Left lung (tissue), 10 donors: Measurements from ENCODE around the gene NHS. TPM values are rescaled to one million over a fixed set of nuclear protein-coding genes. Genes with fewer than 3 reads are reported as not detected.
"Not testable (repeated sequence)": the region's sequence is repeated elsewhere in the genome, so short reads cannot be mapped to it uniquely, and the experiment has no call there.

ENCODE experiments used
- ATAC-seq: fragments of 200-7000 bp; cut with Tn5 transposase; one replicate; pipeline ENCODE4 v1.9.1; 2020; ENCODE audit warnings: moderate library complexity
- DNase-seq, 4 donors: peaks; one replicate each; pipeline ENCODE4 v3.0.0-alpha.2; 2013 to 2020
- H3K27ac ChIP-seq, 2 donors: fragments of 200-600 bp; sonication (generic) in 1 of 2; one replicate each; pipeline versions ENCODE4 v1.5.0 to v1.8.0; 2020 to 2021
- H3K27me3 ChIP-seq, 2 donors: fragments of 200-600 bp; sonication (generic) in 1 of 2; one replicate each; pipeline versions ENCODE4 v1.5.0 to v1.8.0; 2020 to 2021
- H3K36me3 ChIP-seq, 2 donors: fragments of 200-600 bp; sonication (generic) in 1 of 2; one replicate each; pipeline versions ENCODE4 v1.5.0 to v1.8.0; 2020 to 2021
- H3K4me1 ChIP-seq, 2 donors: fragments of 200-600 bp; one replicate each; pipeline ENCODE4 v1.8.0; 2021
- H3K4me3 ChIP-seq, 2 donors: fragments of 200-600 bp; sonication (generic) in 1 of 2; one replicate each; pipeline versions ENCODE4 v1.5.0 to v1.8.0; 2020 to 2021; ENCODE audit warnings: mild to moderate bottlenecking in 1 of 2
- H3K9me3 ChIP-seq, 2 donors: fragments of 200-600 bp; sonication (generic) in 1 of 2; one replicate each; pipeline versions ENCODE4 v1.5.0 to v1.8.0; 2020 to 2021
- intact Hi-C, 2 donors: fragments of 100-400 bp; cut with DNase I; formaldehyde crosslinking; loops; one replicate each; pipeline versions ENCODE4 v1.11.2 to v1.14.2; 2022
- polyA plus RNA-seq, 6 donors: library from polyadenylated mRNA; unstranded; fragments of 120-200 nt; gene quantifications; one replicate each; pipeline ENCODE4 v1.2.1, GENCODE V29; 2013; ENCODE audit not compliant: insufficient read length in 6 of 6
- total RNA-seq, 2 donors: library from RNA; stranded (reverse); fragmentation: NEBNext Ultra II Directional; extraction: Animal tissue kit (Norgen Biotek cat#: 25700); gene quantifications; one replicate each; pipeline ENCODE4 v1.2.1, GENCODE V29; 2021
- TF ChIP-seq, protein P1 (sequence below), 2 donors: fragments of 200-600 bp; sonication (generic) in 1 of 2; IDR thresholded peaks; one replicate each; pipeline versions ENCODE4 v1.5.0 to v1.8.0; 2021; ENCODE audit warnings: antibody characterized with exemption in 2 of 2
- donor health status: DM: no; HTN: yes; CAD: no.
- donor health status: DM: no; HTN: no; CAD: no.

NHS gene
- total and polyA plus RNA-seq, 8 donors, result 1.4 to 8.3 (median 6.5) TPM

DNA sequence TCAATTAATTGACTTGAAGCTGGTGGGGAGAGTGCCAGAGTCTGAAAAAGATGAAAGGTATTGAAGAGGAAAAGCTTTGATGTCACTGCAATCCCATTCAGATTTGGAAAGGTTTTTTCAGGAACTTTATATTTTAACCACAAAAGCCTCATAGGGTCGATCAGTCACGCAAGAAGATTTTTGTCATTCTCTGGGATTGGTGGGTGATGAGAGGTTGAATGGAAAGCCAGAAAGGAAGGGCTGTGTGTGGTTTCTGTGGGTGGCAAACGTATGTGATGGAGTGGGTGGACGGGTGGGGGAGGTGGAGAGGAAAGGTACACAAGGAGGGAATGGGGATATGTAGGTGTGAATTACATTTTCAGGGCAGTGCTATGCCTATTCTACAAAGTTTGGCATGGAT lies 188.5 kb downstream of the NHS start:
- intact Hi-C loops, result no loop called here
- Histone ChIP-seq H3K27ac (no peak overlapping the region), H3K4me3 (no peak overlapping the region), H3K27me3 (no peaks in the 10 kb centered on the region), H3K36me3 (no peaks in the 10 kb centered on the region), H3K4me1 (no peaks in the 10 kb centered on the region), H3K9me3 (no peaks in the 10 kb centered on the region)
- ATAC-seq (no peak), DNase-seq (no peak)
- TF ChIP-seq, protein P1, sequence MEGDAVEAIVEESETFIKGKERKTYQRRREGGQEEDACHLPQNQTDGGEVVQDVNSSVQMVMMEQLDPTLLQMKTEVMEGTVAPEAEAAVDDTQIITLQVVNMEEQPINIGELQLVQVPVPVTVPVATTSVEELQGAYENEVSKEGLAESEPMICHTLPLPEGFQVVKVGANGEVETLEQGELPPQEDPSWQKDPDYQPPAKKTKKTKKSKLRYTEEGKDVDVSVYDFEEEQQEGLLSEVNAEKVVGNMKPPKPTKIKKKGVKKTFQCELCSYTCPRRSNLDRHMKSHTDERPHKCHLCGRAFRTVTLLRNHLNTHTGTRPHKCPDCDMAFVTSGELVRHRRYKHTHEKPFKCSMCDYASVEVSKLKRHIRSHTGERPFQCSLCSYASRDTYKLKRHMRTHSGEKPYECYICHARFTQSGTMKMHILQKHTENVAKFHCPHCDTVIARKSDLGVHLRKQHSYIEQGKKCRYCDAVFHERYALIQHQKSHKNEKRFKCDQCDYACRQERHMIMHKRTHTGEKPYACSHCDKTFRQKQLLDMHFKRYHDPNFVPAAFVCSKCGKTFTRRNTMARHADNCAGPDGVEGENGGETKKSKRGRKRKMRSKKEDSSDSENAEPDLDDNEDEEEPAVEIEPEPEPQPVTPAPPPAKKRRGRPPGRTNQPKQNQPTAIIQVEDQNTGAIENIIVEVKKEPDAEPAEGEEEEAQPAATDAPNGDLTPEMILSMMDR (IDR thresholded peaks at IDR 0.05), result no peak

DNA sequence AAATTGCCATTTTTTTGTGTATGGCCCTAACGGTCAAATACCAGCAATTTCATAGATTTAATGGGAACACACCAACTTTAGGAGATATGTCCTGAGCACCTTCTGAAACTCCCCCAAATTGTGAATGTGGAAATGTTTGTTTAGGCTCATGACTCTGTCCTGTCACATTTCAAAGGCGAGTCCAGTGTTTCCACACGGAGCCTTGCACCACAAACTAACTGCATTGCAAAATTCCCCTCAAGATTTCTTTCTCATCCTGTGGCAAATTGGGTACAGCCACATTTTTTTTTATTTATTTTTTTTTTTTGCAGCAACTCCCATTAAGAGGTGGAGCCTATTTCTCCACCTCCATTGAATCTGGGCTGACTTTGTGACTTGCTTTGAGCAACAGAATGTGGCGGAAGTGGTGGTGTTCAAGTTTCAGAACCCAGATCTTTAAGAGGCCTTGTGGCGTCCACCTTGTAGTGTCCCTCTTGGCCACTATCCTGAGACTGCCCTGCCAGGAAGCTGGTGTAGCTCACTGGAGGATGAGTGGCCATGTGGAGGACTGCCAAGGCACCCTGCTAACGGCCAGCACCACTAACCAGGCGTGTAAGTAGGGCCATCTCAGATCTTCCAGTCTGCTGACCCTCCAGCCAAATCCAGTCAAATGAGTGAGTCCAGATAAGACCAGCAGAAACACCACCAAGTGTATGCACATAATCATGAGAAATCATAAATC lies 189.8 kb downstream of the NHS start:
- TF ChIP-seq, protein P1 (IDR thresholded peaks at IDR 0.05), result no peak
- Histone ChIP-seq H3K4me1 (no peaks in the 10 kb centered on the region), H3K9me3 (no peaks in the 10 kb centered on the region), H3K27me3 (no peaks in the 10 kb centered on the region), H3K4me3 (no peak overlapping the region), H3K36me3 (no peaks in the 10 kb centered on the region), H3K27ac (peak overlapping the region in 1 of 2 donors; percentile 50)
- intact Hi-C loops, result no loop called here
- ATAC-seq, result peak; percentile 22
- DNase-seq, result no peak

DNA sequence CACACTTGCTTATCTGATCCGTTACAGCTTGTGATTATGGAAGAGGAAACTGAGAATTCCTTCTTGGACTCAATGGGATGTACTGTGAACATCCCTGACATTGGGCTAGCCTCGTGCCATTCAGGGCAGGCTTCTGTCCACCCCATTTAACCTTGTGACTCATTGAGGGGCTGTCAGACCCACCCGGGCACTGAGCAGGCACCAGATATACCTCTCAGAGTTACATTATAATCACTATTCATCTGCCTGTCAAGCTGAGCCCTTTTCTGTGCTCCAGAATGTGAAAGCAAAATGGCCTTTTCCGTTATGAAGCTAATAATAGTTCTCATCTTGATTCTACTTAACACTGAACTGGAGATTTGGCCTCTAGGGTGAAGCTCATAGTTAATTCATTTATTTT lies 191.7 kb downstream of the NHS start:
- TF ChIP-seq, protein P1 (IDR thresholded peaks at IDR 0.05), result no peak
- intact Hi-C loops, result no loop called here
- no peaks in the 10 kb centered on the region for H3K36me3 ChIP-seq
- no peaks in the 10 kb centered on the region for H3K9me3 ChIP-seq
- H3K4me1 ChIP-seq, result no peaks in the 10 kb centered on the region
- DNase-seq, result no peak
- ATAC-seq, result no peak
- H3K27me3 ChIP-seq, result no peaks in the 10 kb centered on the region
- no peak overlapping the region for H3K4me3 ChIP-seq
- H3K27ac ChIP-seq, result no peak overlapping the region

DNA sequence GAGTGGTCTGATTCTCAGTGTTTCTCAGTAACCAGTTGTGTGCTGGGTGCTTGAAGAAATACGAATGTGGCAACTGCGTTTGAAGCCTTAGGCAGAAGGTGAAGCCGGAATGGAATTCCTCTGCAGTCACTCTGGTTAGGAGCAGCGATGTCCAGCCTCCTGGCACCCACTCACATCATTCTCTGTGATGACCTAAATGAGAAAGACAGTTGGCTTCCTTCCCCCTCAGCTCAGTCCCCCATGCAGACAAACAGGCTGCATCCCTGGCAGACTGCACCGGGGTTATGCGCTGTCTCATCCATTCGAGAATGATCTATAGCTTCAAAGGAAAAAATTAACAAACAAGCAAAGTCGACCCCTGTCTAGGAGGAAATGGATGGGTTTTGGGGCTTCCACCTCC lies 192.2 kb downstream of the NHS start:
- no peak overlapping the region for H3K4me3 ChIP-seq
- ATAC-seq, result no peak

DNA sequence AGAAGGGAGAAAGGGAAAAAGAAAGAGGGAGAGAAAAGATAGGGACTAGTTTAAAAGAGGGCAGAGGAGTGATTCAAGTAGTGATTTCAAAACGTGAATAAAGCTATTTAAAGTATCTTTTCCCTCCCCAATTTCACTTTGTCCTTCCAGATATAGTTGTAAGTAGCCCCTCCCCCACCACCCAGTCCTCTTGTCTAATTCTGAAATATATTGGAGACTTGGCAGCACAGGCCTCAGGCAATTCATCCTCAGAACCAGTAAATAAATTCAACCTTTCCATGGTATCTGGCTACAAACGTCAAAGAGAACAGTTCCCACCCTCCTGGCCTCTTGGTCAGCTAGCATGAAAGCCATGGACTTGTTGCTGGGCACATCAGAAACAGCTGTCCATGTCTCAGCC lies 192.8 kb downstream of the NHS start:
- Histone ChIP-seq H3K36me3 (no peaks in the 10 kb centered on the region), H3K4me3 (no peak overlapping the region), H3K4me1 (no peaks in the 10 kb centered on the region), H3K9me3 (no peaks in the 10 kb centered on the region), H3K27ac (no peak overlapping the region), H3K27me3 (no peaks in the 10 kb centered on the region)
- DNase-seq (no peak), ATAC-seq (no peak)
- TF ChIP-seq, protein P1 (IDR thresholded peaks at IDR 0.05), result no peak
- intact Hi-C loops, result no loop called here

More for the DNA sequence above, 192.2 kb downstream of the NHS start:
- no peaks in the 10 kb centered on the region for H3K27me3 ChIP-seq
- no peaks in the 10 kb centered on the region for H3K9me3 ChIP-seq
- no peaks in the 10 kb centered on the region for H3K4me1 ChIP-seq
- TF ChIP-seq, protein P1 (IDR thresholded peaks at IDR 0.05), result no peak
- peak in 1 of 4 donors; percentile 36 for DNase-seq
- H3K36me3 ChIP-seq, result no peaks in the 10 kb centered on the region
- intact Hi-C loops, result no loop called here
- H3K27ac ChIP-seq, result no peak overlapping the region

DNA sequence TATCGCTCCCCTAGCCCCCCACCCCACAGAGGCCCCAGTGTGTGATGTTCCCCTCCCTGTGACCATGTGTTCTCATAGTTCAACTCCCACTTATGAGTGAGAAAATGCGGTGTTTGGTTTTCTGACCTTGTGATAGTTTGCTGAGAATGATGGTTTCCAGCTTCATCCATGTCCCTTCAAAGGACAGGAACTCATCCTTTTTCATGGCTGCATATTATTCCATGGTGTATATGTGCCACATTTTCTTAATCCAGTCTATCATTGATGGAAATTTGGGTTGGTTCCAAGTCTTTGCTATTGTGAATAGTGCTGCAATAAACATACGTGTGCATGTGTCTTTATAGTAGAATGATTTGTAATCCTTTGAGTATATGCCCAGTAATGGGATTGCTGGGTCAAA lies 193.8 kb downstream of the NHS start:
- ATAC-seq, H3K4me1 ChIP-seq, intact Hi-C loops, H3K27ac ChIP-seq, H3K36me3 ChIP-seq, H3K9me3 ChIP-seq, DNase-seq, H3K4me3 ChIP-seq, H3K27me3 ChIP-seq: not testable (repeated sequence)
